Testis (tissue), 2 donors: Measurements from ENCODE around the gene RGSL1.

Experiments
- POLR2A ChIP-seq: fragments of 450-650 bp; IDR thresholded peaks from one replicate; pipeline ENCODE4 v1.6.1; 2017; ENCODE audit warnings: antibody characterized with exemption, mild to moderate bottlenecking, moderate library complexity
- TF ChIP-seq, protein P1 (sequence below), 3 experiments: fragments of 450-650 bp in 2 of 3; fragments of 200-600 bp in 1 of 3; sonication (generic) in 1 of 3; IDR thresholded peaks; one replicate each; pipeline ENCODE4 v1.5.1; 2016 to 2019; ENCODE audit warnings: antibody characterized with exemption in 3 of 3, mild to moderate bottlenecking in 2 of 3, moderate library complexity in 1 of 3

GRCh38 chr1:182473556-182473955 is 23.6 kb downstream of the RGSL1 start:
- TF ChIP-seq POLR2A, result no peak
- TF ChIP-seq, protein P1, sequence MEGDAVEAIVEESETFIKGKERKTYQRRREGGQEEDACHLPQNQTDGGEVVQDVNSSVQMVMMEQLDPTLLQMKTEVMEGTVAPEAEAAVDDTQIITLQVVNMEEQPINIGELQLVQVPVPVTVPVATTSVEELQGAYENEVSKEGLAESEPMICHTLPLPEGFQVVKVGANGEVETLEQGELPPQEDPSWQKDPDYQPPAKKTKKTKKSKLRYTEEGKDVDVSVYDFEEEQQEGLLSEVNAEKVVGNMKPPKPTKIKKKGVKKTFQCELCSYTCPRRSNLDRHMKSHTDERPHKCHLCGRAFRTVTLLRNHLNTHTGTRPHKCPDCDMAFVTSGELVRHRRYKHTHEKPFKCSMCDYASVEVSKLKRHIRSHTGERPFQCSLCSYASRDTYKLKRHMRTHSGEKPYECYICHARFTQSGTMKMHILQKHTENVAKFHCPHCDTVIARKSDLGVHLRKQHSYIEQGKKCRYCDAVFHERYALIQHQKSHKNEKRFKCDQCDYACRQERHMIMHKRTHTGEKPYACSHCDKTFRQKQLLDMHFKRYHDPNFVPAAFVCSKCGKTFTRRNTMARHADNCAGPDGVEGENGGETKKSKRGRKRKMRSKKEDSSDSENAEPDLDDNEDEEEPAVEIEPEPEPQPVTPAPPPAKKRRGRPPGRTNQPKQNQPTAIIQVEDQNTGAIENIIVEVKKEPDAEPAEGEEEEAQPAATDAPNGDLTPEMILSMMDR (IDR thresholded peaks at IDR 0.05), result no peak
